Astrocyte (in vitro differentiated cells and primary cell): Measurements from ENCODE around the gene ZNF10. TPM values are rescaled to one million over a fixed set of nuclear protein-coding genes. Genes with fewer than 3 reads are reported as not detected.

Source experiments
- DNase-seq: peaks from one replicate; pipeline ENCODE4 v3.0.0-alpha.2; 2010; ENCODE audit warnings: low read depth
- FAIRE-seq: peaks from 2 replicates; lab custom pipeline; 2011; peaks lifted over from hg19 to GRCh38; lab: Jason Lieb, UNC
- H2AFZ ChIP-seq: 2 replicates; pipeline ENCODE4 v1.6.0; 2012; ENCODE audit warnings: low read depth, low read length, inconsistent platforms
- H3K27ac ChIP-seq: 2 replicates; pipeline ENCODE4 v1.5.1; 2011; ENCODE audit warnings: low read depth, low read length, inconsistent platforms
- H3K27me3 ChIP-seq: 2 replicates; pipeline ENCODE4 v1.6.0; 2011; ENCODE audit warnings: low read length, inconsistent platforms; ENCODE audit not compliant: insufficient read depth
- H3K36me3 ChIP-seq: 2 replicates; pipeline ENCODE4 v1.5.1; 2011; ENCODE audit warnings: low read length, inconsistent platforms; ENCODE audit not compliant: insufficient read depth
- H3K4me1 ChIP-seq: 2 replicates; pipeline ENCODE4 v1.5.1; 2011; ENCODE audit warnings: low read length, inconsistent platforms; ENCODE audit not compliant: insufficient read depth
- H3K4me2 ChIP-seq: 2 replicates; pipeline ENCODE4 v1.6.0; 2012; ENCODE audit warnings: low read length, inconsistent platforms
- H3K4me3 ChIP-seq: 2 replicates; pipeline ENCODE4 v1.5.1; 2011; ENCODE audit warnings: low read depth, mild to moderate bottlenecking, low read length, inconsistent platforms; ENCODE audit not compliant: insufficient read depth
- H3K79me2 ChIP-seq: 2 replicates; pipeline ENCODE4 v1.6.0; 2012; ENCODE audit warnings: mild to moderate bottlenecking, low read length, inconsistent platforms; ENCODE audit not compliant: insufficient read depth
- H3K9ac ChIP-seq: 2 replicates; pipeline ENCODE4 v1.6.0; 2012; ENCODE audit warnings: mild to moderate bottlenecking, low read length, inconsistent platforms
- H3K9me3 ChIP-seq: 2 replicates; pipeline ENCODE4 v1.5.1; 2012; ENCODE audit warnings: low read depth, mild to moderate bottlenecking, low read length, inconsistent platforms; ENCODE audit not compliant: insufficient read depth
- H4K20me1 ChIP-seq: 2 replicates; pipeline ENCODE4 v1.6.0; 2012; ENCODE audit warnings: low read length, inconsistent platforms; ENCODE audit not compliant: insufficient read depth
- H3K27ac Mint-ChIP-seq: one replicate; pipeline ENCODE4 v1.8.0; 2021; ENCODE audit warnings: mild to moderate bottlenecking, mixed read lengths; ENCODE audit not compliant: unreplicated experiment
- H3K27me3 Mint-ChIP-seq: one replicate; pipeline ENCODE4 v1.8.0; 2021; ENCODE audit warnings: low read depth, mixed read lengths; ENCODE audit not compliant: unreplicated experiment
- H3K36me3 Mint-ChIP-seq: one replicate; pipeline ENCODE4 v1.8.0; 2021; ENCODE audit warnings: low read depth, mixed read lengths; ENCODE audit not compliant: unreplicated experiment
- H3K4me1 Mint-ChIP-seq: one replicate; pipeline ENCODE4 v1.8.0; 2021; ENCODE audit warnings: low read depth, mixed read lengths; ENCODE audit not compliant: unreplicated experiment
- H3K4me3 Mint-ChIP-seq: one replicate; pipeline ENCODE4 v1.8.0; 2021; ENCODE audit warnings: mild to moderate bottlenecking, moderate library complexity, mixed read lengths; ENCODE audit not compliant: unreplicated experiment
- H3K9me3 Mint-ChIP-seq: one replicate; pipeline ENCODE4 v1.8.0; 2021; ENCODE audit warnings: mild to moderate bottlenecking, mixed read lengths; ENCODE audit not compliant: unreplicated experiment
- EZH2 ChIP-seq: IDR thresholded peaks from 2 replicates; pipeline ENCODE4 v1.6.1; 2012; ENCODE audit warnings: mild to moderate bottlenecking, low read length, inconsistent platforms; ENCODE audit not compliant: insufficient read depth
- total RNA-seq: library from RNA; stranded (reverse); gene quantifications from 2 replicates; pipeline ENCODE4 v1.2.1, GENCODE V29; 2021
- TF ChIP-seq, protein P1 (sequence below): IDR thresholded peaks from 2 replicates; pipeline ENCODE4 v1.5.1; 2011; ENCODE audit warnings: low read depth, mild to moderate bottlenecking, inconsistent platforms, low read length, moderate library complexity; ENCODE audit not compliant: insufficient read depth

Gene ZNF10
- total RNA-seq, 1 donor from 2014 or later: 7.6 TPM

DNA sequence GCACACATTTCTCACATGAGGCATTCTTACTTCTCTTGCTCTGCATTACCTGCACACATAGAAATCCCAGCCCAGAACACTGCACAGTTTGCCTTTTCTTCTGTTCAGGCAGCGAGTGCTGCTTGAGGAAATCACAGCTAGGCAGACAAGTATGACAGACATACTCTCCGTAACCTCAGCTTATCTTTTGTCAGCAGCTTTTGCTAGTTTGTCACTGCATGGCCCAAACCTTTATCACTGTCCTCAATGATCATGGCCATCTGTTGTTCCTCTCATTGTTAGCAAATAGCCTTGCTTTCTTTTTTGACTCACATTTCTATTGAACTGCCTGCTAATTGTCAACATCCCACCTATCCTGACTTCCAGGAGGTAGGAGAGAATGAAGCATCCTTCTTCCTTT, 5.3 kb downstream of the ZNF10 start:
- no peaks in the 10 kb centered on the region for H3K4me1 Mint-ChIP-seq
- Histone ChIP-seq H2AFZ (no peak overlapping the region), H3K4me3 (no peak overlapping the region), H3K9me3 (peaks cover 26% of the 10 kb centered on the region), H4K20me1 (no peaks in the 10 kb centered on the region), H3K79me2 (peaks cover 11% of the 10 kb centered on the region), H3K27me3 (no peaks in the 10 kb centered on the region), H3K36me3 (peaks cover 15% of the 10 kb centered on the region), H3K27ac (no peak overlapping the region), H3K4me2 (no peak overlapping the region), H3K4me1 (no peaks in the 10 kb centered on the region), H3K9ac (no peak overlapping the region)
- no peaks in the 10 kb centered on the region for H3K27me3 Mint-ChIP-seq
- no peak overlapping the region for H3K4me3 Mint-ChIP-seq
- no peak for FAIRE-seq
- H3K27ac Mint-ChIP-seq: no peak overlapping the region
- TF ChIP-seq, protein P1, sequence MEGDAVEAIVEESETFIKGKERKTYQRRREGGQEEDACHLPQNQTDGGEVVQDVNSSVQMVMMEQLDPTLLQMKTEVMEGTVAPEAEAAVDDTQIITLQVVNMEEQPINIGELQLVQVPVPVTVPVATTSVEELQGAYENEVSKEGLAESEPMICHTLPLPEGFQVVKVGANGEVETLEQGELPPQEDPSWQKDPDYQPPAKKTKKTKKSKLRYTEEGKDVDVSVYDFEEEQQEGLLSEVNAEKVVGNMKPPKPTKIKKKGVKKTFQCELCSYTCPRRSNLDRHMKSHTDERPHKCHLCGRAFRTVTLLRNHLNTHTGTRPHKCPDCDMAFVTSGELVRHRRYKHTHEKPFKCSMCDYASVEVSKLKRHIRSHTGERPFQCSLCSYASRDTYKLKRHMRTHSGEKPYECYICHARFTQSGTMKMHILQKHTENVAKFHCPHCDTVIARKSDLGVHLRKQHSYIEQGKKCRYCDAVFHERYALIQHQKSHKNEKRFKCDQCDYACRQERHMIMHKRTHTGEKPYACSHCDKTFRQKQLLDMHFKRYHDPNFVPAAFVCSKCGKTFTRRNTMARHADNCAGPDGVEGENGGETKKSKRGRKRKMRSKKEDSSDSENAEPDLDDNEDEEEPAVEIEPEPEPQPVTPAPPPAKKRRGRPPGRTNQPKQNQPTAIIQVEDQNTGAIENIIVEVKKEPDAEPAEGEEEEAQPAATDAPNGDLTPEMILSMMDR: no peak
- TF ChIP-seq EZH2: no peak
- H3K36me3 Mint-ChIP-seq: peaks cover 49% of the 10 kb centered on the region
- H3K9me3 Mint-ChIP-seq: peaks cover 36% of the 10 kb centered on the region
- no peak for DNase-seq

DNA sequence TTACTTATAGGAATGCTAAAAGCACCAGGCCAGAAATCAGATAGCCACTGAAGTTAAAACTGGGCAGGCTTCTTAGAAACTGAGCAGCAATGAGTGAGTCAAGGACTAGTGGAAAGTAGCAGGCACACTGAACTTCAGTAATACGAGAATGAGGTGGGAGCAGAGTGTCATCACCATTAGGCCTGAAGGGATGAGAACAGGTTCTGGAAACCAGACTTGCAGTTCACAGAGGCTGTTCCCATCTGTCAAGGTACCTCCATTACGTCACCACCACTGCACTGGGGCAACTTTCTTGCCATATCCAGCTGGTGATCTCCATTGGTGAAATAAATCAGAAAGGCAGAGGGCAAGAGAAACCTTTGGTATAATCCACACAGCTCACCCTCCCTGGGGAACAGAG, 15.6 kb downstream of the ZNF10 start:
- H4K20me1 ChIP-seq: no peaks in the 10 kb centered on the region
- DNase-seq: no peak
- Mint-ChIP-seq H3K36me3 (peaks cover 62% of the 10 kb centered on the region), H3K27ac (no peak overlapping the region), H3K27me3 (no peaks in the 10 kb centered on the region), H3K4me1 (no peaks in the 10 kb centered on the region), H3K4me3 (no peak overlapping the region), H3K9me3 (peaks cover 40% of the 10 kb centered on the region)
- no peak overlapping the region for H3K4me2 ChIP-seq
- H3K27me3 ChIP-seq: no peaks in the 10 kb centered on the region
- H3K4me3 ChIP-seq: no peak overlapping the region
- TF ChIP-seq, protein P1: no peak
- no peak for TF ChIP-seq EZH2
- peaks cover 30% of the 10 kb centered on the region for H3K9me3 ChIP-seq
- H3K27ac ChIP-seq: no peak overlapping the region
- FAIRE-seq: no peak
- H3K79me2 ChIP-seq: no peaks in the 10 kb centered on the region
- H2AFZ ChIP-seq: no peak overlapping the region
- H3K9ac ChIP-seq: no peak overlapping the region
- H3K36me3 ChIP-seq: peaks cover 18% of the 10 kb centered on the region
- no peaks in the 10 kb centered on the region for H3K4me1 ChIP-seq

DNA sequence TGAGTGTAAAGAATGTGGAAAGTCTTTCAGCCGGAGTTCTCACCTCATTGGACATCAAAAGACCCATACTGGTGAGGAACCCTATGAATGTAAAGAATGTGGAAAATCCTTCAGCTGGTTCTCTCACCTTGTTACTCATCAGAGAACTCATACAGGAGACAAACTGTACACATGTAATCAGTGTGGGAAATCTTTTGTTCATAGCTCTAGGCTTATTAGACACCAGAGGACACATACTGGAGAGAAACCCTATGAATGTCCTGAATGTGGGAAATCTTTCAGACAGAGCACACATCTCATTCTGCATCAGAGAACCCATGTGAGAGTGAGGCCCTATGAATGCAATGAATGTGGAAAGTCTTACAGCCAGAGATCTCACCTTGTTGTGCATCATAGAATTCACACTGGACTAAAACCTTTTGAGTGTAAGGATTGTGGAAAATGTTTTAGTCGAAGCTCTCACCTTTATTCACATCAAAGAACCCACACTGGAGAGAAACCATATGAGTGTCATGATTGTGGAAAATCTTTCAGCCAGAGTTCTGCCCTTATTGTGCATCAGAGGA, 25.8 kb downstream of the ZNF10 start:
- DNase-seq (no peak), FAIRE-seq (no peak)
- Histone ChIP-seq H3K27me3 (no peaks in the 10 kb centered on the region), H3K27ac (no peak overlapping the region), H3K4me1 (no peaks in the 10 kb centered on the region), H3K79me2 (no peaks in the 10 kb centered on the region), H2AFZ (no peak overlapping the region), H3K4me3 (no peak overlapping the region), H3K9me3 (peaks cover 67% of the 10 kb centered on the region), H3K4me2 (no peak overlapping the region), H4K20me1 (no peaks in the 10 kb centered on the region), H3K9ac (no peak overlapping the region), H3K36me3 (peaks cover 34% of the 10 kb centered on the region)
- H3K9me3 Mint-ChIP-seq: peaks cover 78% of the 10 kb centered on the region
- H3K27me3 Mint-ChIP-seq: no peaks in the 10 kb centered on the region
- H3K27ac Mint-ChIP-seq: no peak overlapping the region
- no peak for TF ChIP-seq EZH2
- TF ChIP-seq, protein P1: no peak
- H3K4me1 Mint-ChIP-seq: no peaks in the 10 kb centered on the region
- H3K4me3 Mint-ChIP-seq: no peak overlapping the region
- peaks cover 78% of the 10 kb centered on the region for H3K36me3 Mint-ChIP-seq
